Fibroblast of upper back skin (primary cell): ENCODE results near the gene B4GALT5.
A peak's percentile ranks its signal among the peaks of the same experiment; 100 is the strongest.
"Not testable (repeated sequence)": the region's sequence is repeated elsewhere in the genome, so short reads cannot be mapped to it uniquely, and the experiment has no call there.

Experiments
- DNase-seq: peaks from one replicate; pipeline ENCODE4 v3.0.0-alpha.2; 2013

Gene B4GALT5

DNA sequence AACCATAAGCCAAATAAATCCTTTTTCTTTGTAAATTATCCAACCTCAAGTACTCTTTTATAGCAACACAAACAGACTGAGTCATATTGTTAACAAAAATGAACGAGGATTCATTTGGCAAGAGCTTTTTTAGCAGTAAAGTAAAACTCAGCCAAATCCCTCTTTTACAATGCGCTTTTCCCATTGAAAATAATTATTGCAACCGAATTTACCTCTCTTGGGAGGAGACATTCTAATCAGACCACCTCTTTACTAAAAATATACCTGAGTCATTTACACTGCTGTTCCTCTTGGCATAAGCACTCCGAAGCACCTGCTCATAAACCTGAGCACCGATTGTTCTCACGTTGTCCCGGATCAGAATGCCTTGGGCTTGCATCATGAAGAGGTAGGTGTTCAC is 57.4 kb downstream of the B4GALT5 start:
- no peak for DNase-seq

DNA sequence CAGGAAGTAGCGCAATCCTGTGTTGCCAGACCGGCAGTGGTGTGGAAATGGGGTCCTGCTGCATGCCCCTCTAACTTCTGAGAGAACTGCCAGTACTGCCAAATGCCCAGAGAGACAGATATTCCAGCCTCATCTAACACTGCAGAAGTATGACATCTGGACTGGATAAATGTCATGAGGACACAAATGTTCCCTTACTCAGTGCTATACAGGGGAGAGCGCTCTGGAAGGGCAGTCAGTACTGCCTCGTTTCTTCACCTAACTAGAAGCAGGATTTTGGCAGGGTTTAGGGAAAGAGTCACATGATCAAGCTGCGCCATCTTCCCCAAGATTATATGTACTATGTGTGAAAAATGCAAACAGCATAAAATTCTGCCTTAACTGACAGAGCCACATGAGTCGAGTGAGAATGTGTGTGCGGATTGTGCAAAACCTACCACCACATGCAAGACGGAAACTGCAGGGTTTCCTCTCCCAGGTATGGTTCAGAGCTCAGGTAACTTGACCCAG is 59.7 kb downstream of the B4GALT5 start:
- no peak for DNase-seq

GRCh38 chr20:49649672-49650071 is 64.0 kb downstream of the B4GALT5 start:
- DNase-seq: no peak

- DNase-seq: peak; percentile 37
These were observed 66.1 kb downstream of the B4GALT5 start for GRCh38 chr20:49647550-49647949.

DNA sequence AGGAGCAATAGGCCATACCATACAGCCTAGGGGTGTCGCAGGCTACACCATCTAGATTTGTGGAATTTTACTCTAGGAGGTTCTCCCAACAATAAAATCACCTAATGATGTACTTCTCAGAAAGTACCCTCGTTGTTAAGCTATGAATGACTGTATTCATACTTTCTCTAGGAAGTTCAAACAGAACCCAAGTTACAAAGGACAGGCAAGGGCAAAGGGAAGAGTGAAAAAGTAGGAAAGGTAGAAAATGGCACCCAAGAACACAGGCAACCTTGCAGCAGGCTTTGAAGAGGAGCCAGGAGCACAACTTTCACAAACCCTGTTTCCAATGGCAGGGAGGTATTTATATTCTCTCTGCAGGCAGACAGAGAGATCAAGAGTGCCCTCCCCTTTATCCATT is 67.2 kb downstream of the B4GALT5 start:
- no peak for DNase-seq

DNA sequence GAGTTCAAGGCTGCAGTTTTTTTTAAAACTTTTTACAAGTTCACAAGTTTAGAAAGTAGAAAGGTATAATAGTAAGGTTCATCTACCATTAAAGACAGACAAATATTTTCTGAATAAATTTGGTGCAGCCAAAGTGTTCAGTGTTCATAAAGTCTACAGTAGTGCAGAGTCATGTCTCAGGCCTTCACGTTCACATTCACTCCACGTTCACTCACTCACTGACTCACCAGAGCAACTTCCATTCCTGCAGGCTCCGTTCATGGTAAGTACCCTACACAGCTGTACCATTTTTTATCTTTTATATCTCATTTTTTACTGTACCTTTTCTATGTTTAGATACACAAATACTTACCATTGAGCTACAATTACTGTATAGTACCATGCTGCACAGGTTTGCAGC is 67.6 kb downstream of the B4GALT5 start:
- peak; percentile 63 for DNase-seq

- no peak for DNase-seq
These were observed 68.6 kb downstream of the B4GALT5 start for GRCh38 chr20:49644980-49645565.

- DNase-seq: no peak
These were observed 70.9 kb downstream of the B4GALT5 start for GRCh38 chr20:49642816-49643215.

DNA sequence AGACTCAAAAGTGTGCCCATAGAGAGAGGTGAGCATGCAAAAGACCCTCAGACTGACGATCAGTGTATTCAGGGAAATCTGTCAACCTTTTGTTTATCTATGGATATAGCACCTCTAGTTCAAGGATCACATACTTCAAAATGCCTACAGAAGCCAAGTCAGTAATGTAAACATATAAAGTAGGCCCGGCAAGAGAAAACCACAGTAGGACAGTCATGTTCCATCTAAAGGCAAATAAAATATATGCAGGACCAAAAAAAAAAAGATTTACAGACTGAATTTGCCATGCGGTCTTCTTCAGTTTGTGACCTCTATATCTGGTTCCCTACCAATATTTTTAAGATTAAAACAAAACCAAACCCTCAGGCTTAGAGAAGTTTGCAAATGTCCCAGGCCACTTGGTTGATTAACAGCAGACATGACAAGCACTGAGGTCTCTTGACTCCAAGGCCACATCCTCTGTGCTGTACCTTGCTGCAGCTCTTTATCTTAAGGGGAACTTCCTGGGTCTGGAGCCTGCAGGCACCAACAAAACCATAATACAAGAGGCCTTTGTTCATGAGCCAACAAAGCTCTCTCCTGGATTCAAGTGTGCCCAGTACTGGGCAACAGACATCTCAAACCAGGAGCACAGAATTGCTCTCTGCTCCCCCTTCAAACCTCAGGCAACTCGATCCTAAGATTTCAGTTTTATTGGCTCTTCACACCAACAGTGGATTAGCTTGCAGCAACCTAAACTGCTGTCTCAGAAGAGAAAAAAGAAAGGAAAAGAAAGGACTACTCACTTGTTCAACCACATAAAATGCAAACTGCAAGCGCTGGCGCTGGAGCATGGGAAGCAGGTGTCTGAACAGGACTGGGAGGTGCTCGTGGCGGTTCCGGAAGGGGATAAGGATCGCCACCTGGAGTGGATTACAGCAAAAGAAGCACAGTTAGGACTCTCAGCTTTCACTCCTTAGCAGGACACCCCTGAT is 71.7 kb downstream of the B4GALT5 start:
- no peak for DNase-seq

- no peak for DNase-seq
These were observed 76.5 kb downstream of the B4GALT5 start for GRCh38 chr20:49637046-49637637.

GRCh38 chr20:49636447-49636846 is 77.2 kb downstream of the B4GALT5 start:
- DNase-seq: no peak

GRCh38 chr20:49635866-49636265 is 77.8 kb downstream of the B4GALT5 start:
- DNase-seq: no peak

- peak; percentile 17 for DNase-seq
These were observed 78.5 kb downstream of the B4GALT5 start for GRCh38 chr20:49635166-49635565.

GRCh38 chr20:49634116-49634515 is 79.6 kb downstream of the B4GALT5 start:
- DNase-seq: no peak

DNA sequence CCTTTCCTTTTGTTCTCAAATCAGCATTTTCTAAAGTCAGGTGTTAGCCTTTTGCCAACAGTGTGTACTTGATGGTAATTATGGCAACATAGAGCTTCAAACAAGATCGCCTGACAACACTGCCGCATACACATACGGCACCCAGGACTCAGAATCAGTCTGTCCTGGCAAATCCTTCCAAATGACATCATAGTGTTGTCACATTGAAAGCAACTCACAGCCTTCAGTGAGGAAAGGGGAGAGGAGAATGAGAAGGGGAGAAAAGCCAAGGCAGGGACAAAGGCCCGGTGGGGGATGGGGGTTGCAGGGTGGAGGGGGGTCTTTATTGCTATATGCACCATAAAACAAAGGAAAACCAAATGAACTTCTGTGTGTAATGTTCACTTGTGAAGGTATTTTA is 80.0 kb downstream of the B4GALT5 start:
- no peak for DNase-seq

DNA sequence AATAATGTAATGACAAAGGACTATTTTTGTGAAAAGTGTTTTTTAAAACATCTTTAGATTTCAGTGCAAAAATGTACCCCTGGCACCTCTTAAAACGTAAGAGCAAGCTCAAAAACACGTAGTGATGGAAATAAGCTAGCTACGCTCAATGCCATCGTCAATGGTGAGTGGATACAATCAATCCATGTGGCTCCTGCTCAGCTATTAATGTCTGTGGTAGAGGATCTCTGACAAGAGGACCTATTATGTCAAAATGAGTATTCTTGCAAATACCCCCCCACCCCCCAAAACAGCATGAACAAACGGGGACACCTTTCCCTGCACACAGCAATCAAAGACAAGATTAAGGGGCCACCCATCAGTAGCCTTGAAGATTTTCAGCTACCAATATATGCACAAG is 80.7 kb downstream of the B4GALT5 start:
- DNase-seq: no peak

- no peak for DNase-seq
These were observed 81.7 kb downstream of the B4GALT5 start for GRCh38 chr20:49631856-49632418.

DNA sequence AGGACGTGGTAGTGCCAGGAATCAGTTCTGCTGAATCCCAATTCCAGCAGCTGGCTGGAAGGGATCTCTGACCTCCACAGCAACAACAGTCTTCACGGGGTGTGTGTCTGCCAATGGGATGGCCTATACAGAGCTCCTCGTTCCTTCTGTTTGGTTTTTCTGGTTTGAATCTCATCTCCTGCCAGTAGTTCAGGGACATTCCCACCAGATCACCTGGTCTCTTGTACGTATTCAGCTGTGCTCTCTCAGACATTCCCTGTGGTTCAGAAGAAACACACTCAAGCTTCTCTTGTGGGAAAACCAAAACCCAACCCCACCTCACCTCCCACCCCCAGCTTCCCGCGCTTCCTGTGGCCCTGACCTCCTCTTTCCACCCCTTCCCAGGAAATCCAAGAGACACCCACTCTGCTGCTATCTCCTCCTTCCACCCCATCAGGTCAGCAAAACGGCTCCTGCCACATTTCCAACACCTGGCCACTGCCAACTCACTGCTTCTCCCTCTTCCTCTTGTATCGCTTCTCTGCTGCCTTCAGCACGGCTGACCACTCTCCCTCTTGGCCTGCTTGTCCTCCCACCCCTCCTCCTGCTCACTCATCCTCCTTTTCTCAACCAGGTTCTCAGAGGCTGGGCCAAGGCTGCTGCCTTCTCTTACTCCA is 82.5 kb downstream of the B4GALT5 start:
- DNase-seq: no peak

DNA sequence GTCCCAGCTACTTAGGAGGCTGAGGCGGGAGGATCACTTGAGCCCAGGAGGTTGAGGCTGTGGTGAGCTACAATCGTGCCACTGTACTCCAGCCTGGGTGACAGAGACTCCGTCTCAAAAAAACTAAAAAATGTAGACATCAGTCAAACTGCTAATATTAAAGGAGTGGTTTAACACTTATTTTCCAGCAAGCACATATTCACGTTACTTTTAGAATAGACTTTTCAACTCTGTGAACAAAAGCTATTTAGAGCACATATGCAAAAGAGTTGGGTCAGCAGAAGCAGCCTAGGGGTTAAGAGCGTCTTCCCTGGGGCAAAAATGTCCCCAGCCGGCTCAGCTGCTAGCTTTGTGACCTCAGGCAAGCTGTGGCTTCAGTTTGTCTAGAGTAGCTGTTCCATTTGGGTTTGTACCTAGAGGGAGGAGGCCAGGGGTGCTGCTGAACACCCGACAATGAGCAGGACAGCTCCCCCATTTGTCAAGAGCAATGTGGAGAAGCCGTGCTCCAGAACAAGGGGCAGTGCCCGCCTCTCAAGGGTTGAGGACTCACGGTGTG is 83.2 kb downstream of the B4GALT5 start:
- DNase-seq: no peak

DNA sequence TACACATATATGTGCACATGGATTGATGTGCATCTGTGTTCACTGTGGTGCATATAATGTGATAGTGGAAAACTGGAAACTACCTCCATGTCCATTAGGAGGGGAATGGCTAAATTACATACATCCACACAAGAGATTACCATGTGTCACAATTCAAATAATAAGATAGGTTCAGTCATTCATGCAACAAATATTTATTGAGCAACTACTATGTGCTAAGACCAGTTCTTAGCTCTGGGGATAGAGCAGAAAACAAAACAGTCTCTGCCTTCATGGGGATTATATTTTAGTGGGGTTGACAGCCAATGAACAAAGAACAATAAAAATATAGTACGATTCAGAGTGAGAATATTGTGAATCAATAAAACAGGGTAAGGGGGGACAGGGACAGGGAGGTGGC is 84.1 kb downstream of the B4GALT5 start:
- no peak for DNase-seq

DNA sequence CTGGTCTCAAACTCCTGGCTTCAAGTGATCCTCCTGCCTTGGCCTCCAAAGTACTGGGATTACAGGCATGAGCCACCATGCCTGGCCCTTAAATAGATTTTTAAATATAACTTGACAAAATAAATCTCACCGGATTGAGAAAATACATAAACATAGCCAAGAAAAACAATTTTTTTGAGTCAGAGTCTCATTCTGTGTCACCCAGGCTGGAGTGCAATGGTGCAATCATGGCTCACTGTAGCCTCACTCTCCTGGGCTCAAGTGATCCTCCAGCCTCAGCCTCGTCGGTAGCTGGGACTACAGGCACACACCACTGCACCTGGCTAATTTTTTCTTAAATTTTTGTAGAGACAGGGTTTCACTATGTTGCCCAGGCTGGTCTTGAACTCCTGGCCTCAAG is 85.4 kb downstream of the B4GALT5 start:
- not testable (repeated sequence) for DNase-seq

GRCh38 chr20:49627329-49627761 is 86.3 kb downstream of the B4GALT5 start:
- no peak for DNase-seq
